ENCODE data around the gene ZNF3. TPM values are rescaled to one million over a fixed set of nuclear protein-coding genes. Genes with fewer than 3 reads are reported as not detected.
"Not testable (repeated sequence)": the region's sequence is repeated elsewhere in the genome, so short reads cannot be mapped to it uniquely, and the experiment has no call there.

ZNF3 gene
- 50.4 TPM for polyA plus RNA-seq
- long read RNA-seq, donor 1, partial matches to known transcripts, result 43 of 130 reads
- long read RNA-seq, donor 1, other reads (novel, unspliced or antisense), result 82 of 130 reads
- long read RNA-seq, donor 2, transcript ZNF3-202 (6 exons, 2,799 nt), result major isoform, 15 of 301 reads
- long read RNA-seq, donor 2, partial matches to known transcripts, result 259 of 301 reads
- long read RNA-seq, donor 2, other reads (novel, unspliced or antisense), result 19 of 301 reads
- long read RNA-seq, donor 3, transcript ZNF3-202 (6 exons, 2,799 nt), result major isoform, 10 of 62 reads
- long read RNA-seq, donor 3, partial matches to known transcripts, result 40 of 62 reads
- long read RNA-seq, donor 3, other reads (novel, unspliced or antisense), result 6 of 62 reads
- long read RNA-seq, donor 4, result 0 reads
- long read RNA-seq, donor 5, transcript ZNF3-202 (6 exons, 2,799 nt), result major isoform, 7 of 7 reads
- long read RNA-seq, donor 5, partial matches to known transcripts, result 0 of 7 reads
- long read RNA-seq, donor 5, other reads (novel, unspliced or antisense), result 0 of 7 reads
- long read RNA-seq, donor 6, transcript ZNF3-202 (6 exons, 2,799 nt), result major isoform, 6 of 196 reads
- long read RNA-seq, donor 6, partial matches to known transcripts, result 70 of 196 reads
- long read RNA-seq, donor 6, other reads (novel, unspliced or antisense), result 116 of 196 reads
- long read RNA-seq, donor 7, partial matches to known transcripts, result 36 of 105 reads
- long read RNA-seq, donor 7, other reads (novel, unspliced or antisense), result 65 of 105 reads
- long read RNA-seq, donor 8, transcript ZNF3-202 (6 exons, 2,799 nt), result major isoform, 12 of 18 reads
- long read RNA-seq, donor 8, partial matches to known transcripts, result 0 of 18 reads
- long read RNA-seq, donor 8, other reads (novel, unspliced or antisense), result 0 of 18 reads
- long read RNA-seq, donor 9, transcript ZNF3-202 (6 exons, 2,799 nt), result major isoform, 12 of 23 reads
- long read RNA-seq, donor 9, partial matches to known transcripts, result 6 of 23 reads
- long read RNA-seq, donor 9, other reads (novel, unspliced or antisense), result 0 of 23 reads
- long read RNA-seq, donor 10, transcript ZNF3-202 (6 exons, 2,799 nt), result major isoform, 9 of 13 reads
- long read RNA-seq, donor 10, partial matches to known transcripts, result 0 of 13 reads
- long read RNA-seq, donor 10, other reads (novel, unspliced or antisense), result 0 of 13 reads
- long read RNA-seq, donor 11, transcript ZNF3-202 (6 exons, 2,799 nt), result major isoform, 7 of 39 reads
- long read RNA-seq, donor 11, partial matches to known transcripts, result 19 of 39 reads
- long read RNA-seq, donor 11, other reads (novel, unspliced or antisense), result 10 of 39 reads

DNA sequence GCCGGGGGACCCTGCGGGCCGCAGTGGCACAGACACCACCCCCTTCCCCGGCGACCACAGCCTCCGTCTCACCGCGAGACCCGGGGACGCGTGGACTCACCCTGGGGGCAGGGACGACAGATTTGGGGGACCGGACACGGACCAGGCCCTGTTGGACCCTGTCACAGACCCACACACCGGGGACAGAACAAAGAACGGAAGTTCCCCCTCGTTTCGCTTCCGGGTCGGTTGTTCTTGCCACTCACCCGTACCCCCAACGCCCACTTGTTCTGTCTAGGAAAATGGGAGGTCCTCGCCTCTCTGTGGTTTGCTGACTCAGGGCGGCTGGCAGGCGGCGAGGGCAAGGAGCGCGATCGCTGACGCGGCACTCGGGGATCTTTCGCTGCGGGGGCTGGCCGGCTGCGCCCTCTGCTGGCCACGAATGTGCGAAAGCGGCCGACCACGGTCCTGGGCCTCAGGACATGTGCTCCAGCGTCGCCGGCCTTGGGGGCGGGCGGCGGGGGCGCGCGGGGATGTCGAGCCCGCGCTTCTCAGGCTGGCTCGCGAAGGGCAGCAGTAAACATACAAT is at the start of gene ZNF3:
TSS of gene ZNF3 (minus strand) at position 189 of the 568 bp plus-strand sequence. CDS start 4,366 bp downstream, outside the sequence.
- DNase-seq, result peak; percentile 99
- Histone ChIP-seq H3K27me3 (ENCODE audit: control insufficient read depth, insufficient read depth, low read length) (no peaks in the 10 kb centered on the region), H3K4me1 (ENCODE audit: control insufficient read depth, insufficient read depth, low read length) (peaks cover 34% of the 10 kb centered on the region), H3K4me3 (ENCODE audit: low read length) (peak within 1 kb of the TSS; percentile 98), H3K27ac (ENCODE audit: low read length) (peak within 1 kb of the TSS; percentile 82), H3K36me3 (ENCODE audit: control insufficient read depth, insufficient read depth, low read length) (peaks cover 7% of the 10 kb centered on the region), H3K9me3 (ENCODE audit: control insufficient read depth, low read depth, low read length) (no peaks in the 10 kb centered on the region)
- WGBS (ENCODE audit: insufficient coverage, low lambda C conversion rate), result no CpG with 5 or more reads among the region's 55 CpGs

DNA sequence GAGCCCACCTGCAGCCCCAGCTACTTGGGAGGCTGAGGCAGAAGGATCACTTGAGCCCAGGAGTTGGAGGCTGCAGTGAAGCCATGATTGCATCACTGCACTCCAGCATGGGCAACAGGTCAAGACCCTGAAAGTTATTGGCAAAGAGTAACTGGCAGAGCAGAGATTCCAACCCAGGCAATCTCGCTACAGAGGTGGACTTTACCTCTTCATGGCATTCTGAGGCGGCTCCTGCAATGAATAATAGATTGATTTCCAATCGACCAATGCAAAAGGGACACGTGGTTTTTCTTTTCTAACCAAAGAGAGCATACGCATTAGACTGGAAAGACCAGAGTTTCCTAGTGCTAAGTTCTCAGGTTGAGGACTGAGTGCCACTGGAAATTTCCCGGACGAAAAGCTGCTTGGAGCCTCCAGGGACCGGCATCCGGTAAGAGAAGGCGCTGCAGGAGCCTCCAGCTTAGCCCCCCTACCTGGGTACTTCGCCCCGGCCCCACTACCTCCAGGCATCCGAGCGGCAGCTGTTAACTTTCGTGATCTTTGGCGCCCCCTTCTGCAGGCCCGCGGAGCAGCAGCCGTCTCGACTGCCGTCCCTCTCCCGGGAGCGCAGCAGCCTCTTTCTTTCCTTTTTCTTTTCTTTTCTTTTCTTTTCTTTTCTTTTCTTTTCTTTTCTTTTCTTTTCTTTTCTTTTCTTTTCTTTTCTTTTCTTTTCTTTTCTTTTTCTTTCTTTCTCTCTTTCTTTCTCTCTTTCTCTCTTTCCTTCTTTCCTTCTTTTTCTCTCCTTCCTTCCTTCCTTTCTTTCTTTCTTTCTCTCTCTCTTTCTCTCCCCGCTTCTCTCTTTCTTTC is 49.3 kb upstream of the ZNF3 start:
- peak in 1 of 2 donors; percentile 77 for DNase-seq
- Histone ChIP-seq H3K36me3 (ENCODE audit: control insufficient read depth, insufficient read depth, low read length) (no peaks in the 10 kb centered on the region), H3K4me1 (ENCODE audit: control insufficient read depth, insufficient read depth, low read length) (peaks cover 17% of the 10 kb centered on the region), H3K4me3 (ENCODE audit: low read length) (peak overlapping the region; percentile 10), H3K9me3 (ENCODE audit: control insufficient read depth, low read depth, low read length) (no peaks in the 10 kb centered on the region), H3K27ac (ENCODE audit: low read length) (peak overlapping the region; percentile 36), H3K27me3 (ENCODE audit: control insufficient read depth, insufficient read depth, low read length) (no peaks in the 10 kb centered on the region)
- WGBS (ENCODE audit: insufficient coverage, low lambda C conversion rate), result 8% methylated on average over 9 of the region's 24 CpGs

DNA sequence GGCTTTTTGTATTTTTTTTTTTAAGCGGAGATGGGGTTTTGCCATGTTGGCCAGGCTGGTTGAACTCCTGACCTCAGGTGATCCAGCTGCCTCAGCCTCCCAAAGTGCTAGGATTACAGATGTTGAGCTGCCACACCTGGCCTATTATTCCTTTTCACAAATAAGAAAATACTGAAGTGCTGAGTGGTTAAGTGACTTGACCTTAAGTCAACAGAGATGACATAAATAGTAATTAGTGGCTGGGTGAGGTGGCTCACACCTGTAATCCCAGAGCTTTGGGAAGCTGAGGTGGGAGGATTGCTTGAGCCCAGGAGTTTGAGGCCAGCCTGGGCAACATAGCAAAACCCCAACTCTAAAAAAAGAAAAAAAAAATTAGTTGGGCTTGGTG is 48.7 kb upstream of the ZNF3 start:
- no CpG with 5 or more reads among the region's 1 CpG for WGBS (ENCODE audit: insufficient coverage, low lambda C conversion rate)
- H3K36me3 ChIP-seq (ENCODE audit: control insufficient read depth, insufficient read depth, low read length); H3K4me3 ChIP-seq (ENCODE audit: low read length); H3K27me3 ChIP-seq (ENCODE audit: control insufficient read depth, insufficient read depth, low read length); DNase-seq; H3K9me3 ChIP-seq (ENCODE audit: control insufficient read depth, low read depth, low read length): not testable (repeated sequence)
- peak overlapping the region; percentile 36 for H3K27ac ChIP-seq (ENCODE audit: low read length)
- H3K4me1 ChIP-seq (ENCODE audit: control insufficient read depth, insufficient read depth, low read length), result peaks cover 23% of the 10 kb centered on the region

DNA sequence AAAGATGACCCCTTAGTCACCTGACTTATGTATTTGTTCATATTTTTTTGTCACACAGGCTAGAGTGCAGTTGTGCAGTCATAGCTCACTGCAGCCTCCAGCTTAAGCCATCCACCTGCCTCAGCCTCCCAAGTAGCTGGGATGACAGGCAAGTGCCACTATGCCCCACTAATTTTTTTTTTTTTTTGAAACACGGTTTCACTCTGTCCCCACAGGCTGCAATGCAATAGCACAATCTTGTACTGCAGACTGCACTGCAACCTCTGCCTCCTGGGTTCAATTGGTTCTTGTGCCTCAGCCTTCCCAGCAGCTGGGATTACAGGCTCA is 47.1 kb upstream of the ZNF3 start:
- Histone ChIP-seq H3K4me3 (ENCODE audit: low read length) (no peak overlapping the region), H3K9me3 (ENCODE audit: control insufficient read depth, low read depth, low read length) (no peaks in the 10 kb centered on the region), H3K27me3 (ENCODE audit: control insufficient read depth, insufficient read depth, low read length) (no peaks in the 10 kb centered on the region), H3K36me3 (ENCODE audit: control insufficient read depth, insufficient read depth, low read length) (no peaks in the 10 kb centered on the region), H3K27ac (ENCODE audit: low read length) (peak overlapping the region; percentile 99), H3K4me1 (ENCODE audit: control insufficient read depth, insufficient read depth, low read length) (peaks cover 36% of the 10 kb centered on the region)
- WGBS (ENCODE audit: insufficient coverage, low lambda C conversion rate), result no CpG with 5 or more reads among the region's 1 CpG
- no peak for DNase-seq

DNA sequence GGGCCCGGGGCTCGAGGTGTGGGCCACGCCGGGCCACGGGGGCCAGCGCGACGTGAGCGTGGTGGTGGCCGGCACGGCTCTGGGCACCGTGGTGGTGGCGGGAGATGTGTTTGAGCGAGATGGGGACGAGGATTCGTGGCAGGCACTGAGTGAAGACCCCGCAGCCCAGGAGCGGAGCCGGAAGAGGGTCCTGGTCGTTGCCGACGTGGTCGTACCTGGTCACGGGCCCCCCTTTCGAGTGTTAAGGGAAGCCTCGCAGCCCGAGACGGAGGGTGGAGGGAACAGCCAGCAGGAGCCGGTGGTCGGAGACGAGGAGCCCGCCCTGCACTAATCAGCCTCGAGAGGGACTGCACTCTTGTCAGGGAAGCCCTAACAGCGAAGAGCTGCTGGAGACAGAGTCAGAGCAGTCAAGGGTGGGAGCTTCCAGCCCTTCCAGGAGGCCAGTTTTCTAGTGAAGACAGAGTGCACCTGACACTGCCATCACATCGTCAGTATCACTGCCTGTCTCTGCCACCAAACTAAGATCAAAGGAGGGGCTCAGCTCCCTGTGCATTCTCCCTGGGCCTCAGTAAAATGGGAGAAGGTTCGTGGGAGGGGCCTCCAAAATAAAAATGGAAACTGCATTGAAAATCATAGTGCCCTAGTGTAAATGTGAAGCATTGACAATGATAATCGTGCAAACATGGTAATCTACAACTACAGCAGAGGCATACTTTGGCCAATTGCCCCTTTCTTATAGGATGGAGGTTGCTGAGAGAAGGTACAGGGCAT is 46.5 kb upstream of the ZNF3 start:
- peaks cover 36% of the 10 kb centered on the region for H3K4me1 ChIP-seq (ENCODE audit: control insufficient read depth, insufficient read depth, low read length)
- no peaks in the 10 kb centered on the region for H3K27me3 ChIP-seq (ENCODE audit: control insufficient read depth, insufficient read depth, low read length)
- no peaks in the 10 kb centered on the region for H3K9me3 ChIP-seq (ENCODE audit: control insufficient read depth, low read depth, low read length)
- DNase-seq, result peak in 1 of 2 donors; percentile 64
- no CpG with 5 or more reads among the region's 37 CpGs for WGBS (ENCODE audit: insufficient coverage, low lambda C conversion rate)
- peak overlapping the region; percentile 99 for H3K27ac ChIP-seq (ENCODE audit: low read length)
- H3K4me3 ChIP-seq (ENCODE audit: low read length), result peak overlapping the region; percentile 76
- no peaks in the 10 kb centered on the region for H3K36me3 ChIP-seq (ENCODE audit: control insufficient read depth, insufficient read depth, low read length)

DNA sequence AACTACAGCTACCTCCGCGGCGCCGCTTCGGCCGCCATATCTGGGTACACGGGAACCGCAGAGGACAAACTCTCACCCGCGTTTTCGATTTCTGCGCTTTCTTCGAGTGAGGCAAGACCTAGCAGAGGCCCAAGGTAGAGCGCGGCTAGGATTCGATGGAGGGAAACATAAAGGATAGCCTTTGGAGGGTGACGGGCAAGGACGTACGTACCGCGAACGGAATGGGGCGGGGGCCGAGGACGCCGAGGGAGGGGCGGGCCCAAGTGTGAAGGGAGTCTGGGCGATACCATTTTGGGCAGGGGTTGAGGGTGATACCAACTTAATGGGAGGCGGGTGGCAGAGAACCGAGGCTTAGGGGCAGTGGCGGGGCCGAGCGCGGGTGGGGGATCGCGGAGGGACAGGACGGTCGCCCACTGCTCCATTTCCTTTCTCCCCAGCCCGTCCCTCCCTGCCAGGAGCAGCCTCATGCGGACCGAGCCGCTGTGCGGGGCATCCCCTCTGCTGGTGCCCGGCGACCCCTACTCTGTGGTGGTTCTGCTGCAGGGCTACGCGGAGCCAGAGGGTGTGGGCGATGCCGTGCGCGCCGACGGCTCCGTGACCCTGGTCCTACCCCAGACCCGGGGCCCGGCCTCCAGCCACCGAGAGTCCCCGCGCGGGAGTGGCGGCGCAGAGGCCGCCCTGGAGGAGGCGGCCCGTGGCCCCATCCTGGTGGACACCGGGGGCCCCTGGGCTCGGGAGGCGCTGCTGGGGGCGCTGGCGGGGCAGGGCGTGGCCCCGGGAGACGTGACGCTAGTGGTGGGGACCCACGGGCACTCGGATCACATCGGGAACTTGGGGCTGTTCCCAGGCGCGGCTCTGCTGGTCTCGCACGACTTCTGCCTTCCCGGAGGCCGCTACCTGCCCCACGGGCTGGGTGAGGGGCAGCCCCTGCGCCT is 45.7 kb upstream of the ZNF3 start, which contains the start of gene MBLAC1:
TSS of gene MBLAC1 (plus strand) at position 37 of the 935 bp plus-strand sequence. CDS start at position 466, 429 bp downstream.
- H3K4me1 ChIP-seq (ENCODE audit: control insufficient read depth, insufficient read depth, low read length), result peaks cover 36% of the 10 kb centered on the region

DNA sequence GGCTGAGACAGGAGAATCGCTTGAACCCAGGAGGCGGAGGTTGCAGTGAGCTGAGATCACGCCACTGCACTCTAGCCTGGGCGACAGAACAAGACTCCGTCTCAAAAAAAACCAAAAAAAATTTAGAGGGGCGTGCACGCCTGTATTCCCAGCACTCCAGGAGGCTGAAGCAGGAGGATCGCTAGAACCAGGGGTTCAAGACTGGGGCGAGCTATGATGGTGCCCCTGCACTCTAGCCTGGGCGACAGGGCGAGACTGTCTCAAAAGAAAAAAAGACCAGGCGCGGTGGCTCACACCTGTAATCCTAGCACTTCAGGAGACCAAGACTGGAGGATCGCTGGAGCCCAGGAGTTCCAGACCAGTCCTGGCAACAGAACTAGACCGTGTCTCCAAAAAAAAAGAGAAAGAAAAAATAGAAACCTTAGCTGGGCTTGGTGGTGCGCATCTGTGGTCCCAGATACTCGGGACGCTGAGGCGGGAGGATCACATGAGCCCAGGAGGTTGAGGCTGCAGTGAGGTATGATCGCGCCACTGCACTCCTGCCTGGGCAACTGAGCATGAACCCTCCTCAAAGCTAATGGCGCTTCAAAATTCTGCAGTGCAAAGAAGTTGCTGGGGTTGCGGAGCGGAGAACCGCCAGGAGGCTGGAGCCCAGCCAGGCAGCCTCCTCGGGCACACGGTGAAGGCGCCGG is 44.9 kb upstream of the ZNF3 start:
- no peaks in the 10 kb centered on the region for H3K9me3 ChIP-seq (ENCODE audit: control insufficient read depth, low read depth, low read length)
- peaks cover 4% of the 10 kb centered on the region for H3K36me3 ChIP-seq (ENCODE audit: control insufficient read depth, insufficient read depth, low read length)
- H3K4me1 ChIP-seq (ENCODE audit: control insufficient read depth, insufficient read depth, low read length), result peaks cover 36% of the 10 kb centered on the region
- peak overlapping the region; percentile 76 for H3K4me3 ChIP-seq (ENCODE audit: low read length)
- no peaks in the 10 kb centered on the region for H3K27me3 ChIP-seq (ENCODE audit: control insufficient read depth, insufficient read depth, low read length)
- no peak for DNase-seq
- peak overlapping the region; percentile 99 for H3K27ac ChIP-seq (ENCODE audit: low read length)
- no CpG with 5 or more reads among the region's 29 CpGs for WGBS (ENCODE audit: insufficient coverage, low lambda C conversion rate)

More for the DNA sequence above, 45.7 kb upstream of the ZNF3 start, which contains the start of gene MBLAC1:
- peak; percentile 88 to 96 for DNase-seq
- peak within 1 kb of the TSS; percentile 76 for H3K4me3 ChIP-seq (ENCODE audit: low read length)
- no peaks in the 10 kb centered on the region for H3K27me3 ChIP-seq (ENCODE audit: control insufficient read depth, insufficient read depth, low read length)
- H3K27ac ChIP-seq (ENCODE audit: low read length), result peak within 1 kb of the TSS; percentile 99
- peaks cover 4% of the 10 kb centered on the region for H3K36me3 ChIP-seq (ENCODE audit: control insufficient read depth, insufficient read depth, low read length)
- no CpG with 5 or more reads among the region's 85 CpGs for WGBS (ENCODE audit: insufficient coverage, low lambda C conversion rate)
- no peaks in the 10 kb centered on the region for H3K9me3 ChIP-seq (ENCODE audit: control insufficient read depth, low read depth, low read length)

Data from large intestine (tissue), 12 donors.